ENCODE measurements around the gene HGFAC. TPM values are rescaled to one million over a fixed set of nuclear protein-coding genes. Genes with fewer than 3 reads are reported as not detected.

The HGFAC gene
- total RNA-seq, 3 donors from 2014 or later, result 0.95 TPM; not detected in 2

DNA sequence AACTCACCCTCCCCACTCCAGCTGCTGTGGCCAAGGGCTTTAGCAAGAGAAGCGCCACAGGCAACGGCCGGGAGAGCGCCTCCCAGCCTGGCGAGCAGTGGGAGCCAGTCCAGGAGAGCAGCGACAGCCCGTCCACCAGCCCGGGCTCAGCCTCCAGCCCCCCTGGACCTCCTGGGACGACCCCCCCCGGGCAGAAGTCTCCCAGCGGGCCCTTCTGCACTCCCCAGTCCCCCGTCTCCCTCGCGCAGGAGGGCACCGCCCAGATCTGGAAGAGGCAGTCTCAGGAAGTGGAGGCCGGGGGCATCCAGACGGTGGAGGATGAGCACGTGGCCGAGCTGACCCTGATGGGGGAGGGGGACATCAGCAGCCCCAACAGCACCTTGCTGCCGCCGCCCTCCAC, 11.2 kb upstream of the HGFAC start:
- H3K4me3 ChIP-seq, result no peak overlapping the region
- DNase-seq, result no peak
- no peaks in the 10 kb centered on the region for H3K9me3 ChIP-seq
- H3K4me1 ChIP-seq (ENCODE audit: low read depth), result no peaks in the 10 kb centered on the region
- no peaks in the 10 kb centered on the region for H3K36me3 ChIP-seq (ENCODE audit: low read depth)
- ATAC-seq, result no peak
- no peak for TF ChIP-seq CTCF (IDR thresholded peaks at IDR 0.05)
- intact Hi-C loops (cut with DNase I, micrococcal nuclease), result no loop called here

- Histone ChIP-seq H3K4me1 (ENCODE audit: low read depth) (no peaks in the 10 kb centered on the region), H3K4me3 (no peak overlapping the region), H3K36me3 (ENCODE audit: low read depth) (no peaks in the 10 kb centered on the region), H3K9me3 (no peaks in the 10 kb centered on the region)
- intact Hi-C loops (cut with DNase I, micrococcal nuclease), result no loop called here
- no peak for ATAC-seq
- DNase-seq, result peak in 1 of 3 donors; percentile 38
- no peak for TF ChIP-seq CTCF (IDR thresholded peaks at IDR 0.05)
Measured at GRCh38 chr4:3431446-3431993, 10.2 kb upstream of the HGFAC start.

- no peak overlapping the region for H3K4me3 ChIP-seq
- TF ChIP-seq CTCF (IDR thresholded peaks at IDR 0.05), result no peak
- no peaks in the 10 kb centered on the region for H3K9me3 ChIP-seq
- no peaks in the 10 kb centered on the region for H3K36me3 ChIP-seq (ENCODE audit: low read depth)
- DNase-seq, result peak in 1 of 3 donors; percentile 29
- intact Hi-C loops (cut with DNase I, micrococcal nuclease), result no loop called here
- no peaks in the 10 kb centered on the region for H3K4me1 ChIP-seq (ENCODE audit: low read depth)
- ATAC-seq, result no peak
Measured at GRCh38 chr4:3432381-3432790, 9.4 kb upstream of the HGFAC start.

DNA sequence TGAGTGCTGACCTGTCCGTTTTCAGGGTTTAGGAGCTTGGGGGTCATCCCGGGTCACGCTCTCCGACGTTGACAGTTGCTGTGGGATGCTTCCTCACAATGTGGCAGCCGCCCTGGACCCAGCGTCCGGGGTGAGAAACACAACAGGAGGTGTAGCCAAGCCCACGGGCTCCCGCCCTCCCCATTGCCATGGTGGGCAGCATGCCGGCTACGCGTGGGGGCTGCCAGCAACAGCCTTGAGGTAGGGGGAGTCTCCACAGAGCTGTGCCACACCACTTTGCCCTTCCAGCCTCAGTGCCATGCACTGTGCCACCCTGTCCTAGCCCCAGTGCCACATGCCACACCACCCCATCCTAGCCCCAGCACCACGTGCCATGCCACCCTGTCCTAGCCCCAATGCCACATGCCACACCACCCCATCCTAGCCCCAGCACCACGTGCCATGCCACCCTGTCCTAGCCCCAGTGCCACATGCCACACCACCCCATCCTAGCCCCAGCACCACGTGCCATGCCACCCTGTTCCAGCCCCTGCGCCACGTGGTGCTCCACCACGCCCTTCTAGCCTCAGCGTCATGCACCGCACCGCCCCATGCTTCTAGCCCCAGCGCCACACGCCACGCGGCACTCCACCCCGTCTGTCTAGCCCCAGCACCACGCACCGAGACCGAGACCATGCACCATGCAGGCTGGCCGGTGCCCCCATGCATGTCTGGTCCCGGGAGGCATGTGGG, 8.5 kb upstream of the HGFAC start:
- H3K36me3 ChIP-seq (ENCODE audit: low read depth), result no peaks in the 10 kb centered on the region

GRCh38 chr4:3434881-3435685, 6.7 kb upstream of the HGFAC start:
- H3K4me3 ChIP-seq, result no peak overlapping the region
- H3K9me3 ChIP-seq, result no peaks in the 10 kb centered on the region
- intact Hi-C loops (cut with DNase I, micrococcal nuclease), result no loop called here
- ATAC-seq (no peak), DNase-seq (peak in 1 of 3 donors; percentile 21)
- no peaks in the 10 kb centered on the region for H3K36me3 ChIP-seq (ENCODE audit: low read depth)
- H3K4me1 ChIP-seq (ENCODE audit: low read depth), result no peaks in the 10 kb centered on the region
- TF ChIP-seq CTCF (IDR thresholded peaks at IDR 0.05), result no peak

More for the DNA sequence above, 8.5 kb upstream of the HGFAC start:
- Histone ChIP-seq H3K4me3 (no peak overlapping the region), H3K9me3 (no peaks in the 10 kb centered on the region), H3K4me1 (ENCODE audit: low read depth) (no peaks in the 10 kb centered on the region)
- intact Hi-C loops (cut with DNase I, micrococcal nuclease), result no loop called here
- ATAC-seq (no peak), DNase-seq (peak in 1 of 3 donors; percentile 36)
- no peak for TF ChIP-seq CTCF (IDR thresholded peaks at IDR 0.05)
